ENCODE measurements around the gene ARMC10.

GRCh38 chr7:103140061-103140460 lies 65.1 kb downstream of the ARMC10 start:
- no peak for TF ChIP-seq POLR2A (IDR thresholded peaks at IDR 0.05)
- TF ChIP-seq CTCF (IDR thresholded peaks at IDR 0.05) = no peak
